GM12873 (cell line): ENCODE measurements around the gene EXOC3L1.

Source experiments
- TF ChIP-seq, protein P1 (sequence below): IDR thresholded peaks from 2 replicates; pipeline ENCODE4 v1.5.1; 2012; ENCODE audit warnings: low read depth, mild to moderate bottlenecking, moderate library complexity, low read length, control low read depth; ENCODE audit not compliant: insufficient read depth; ENCODE audit errors: missing control alignments

The EXOC3L1 gene

DNA sequence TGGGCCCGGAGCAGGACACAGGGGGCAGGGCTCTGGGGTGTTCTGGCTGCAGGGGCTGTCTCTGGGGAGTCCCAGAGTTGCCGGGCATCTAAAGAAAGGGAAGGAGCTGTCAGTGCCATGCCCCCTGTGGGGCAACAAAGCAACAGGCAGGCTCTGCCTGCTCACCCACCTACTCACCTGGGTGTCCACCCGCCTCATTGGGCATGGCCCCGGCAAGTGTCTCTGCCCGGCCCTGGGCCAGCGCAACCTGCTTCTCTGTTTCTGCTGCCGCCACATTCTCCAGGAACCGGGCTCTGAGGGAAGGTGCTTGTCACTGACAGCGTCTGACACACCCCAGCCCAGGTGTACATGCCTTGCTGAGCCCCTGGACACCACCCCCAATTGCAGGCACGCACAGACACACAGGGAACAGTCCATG is 44.3 kb upstream of the EXOC3L1 start:
- TF ChIP-seq, protein P1, sequence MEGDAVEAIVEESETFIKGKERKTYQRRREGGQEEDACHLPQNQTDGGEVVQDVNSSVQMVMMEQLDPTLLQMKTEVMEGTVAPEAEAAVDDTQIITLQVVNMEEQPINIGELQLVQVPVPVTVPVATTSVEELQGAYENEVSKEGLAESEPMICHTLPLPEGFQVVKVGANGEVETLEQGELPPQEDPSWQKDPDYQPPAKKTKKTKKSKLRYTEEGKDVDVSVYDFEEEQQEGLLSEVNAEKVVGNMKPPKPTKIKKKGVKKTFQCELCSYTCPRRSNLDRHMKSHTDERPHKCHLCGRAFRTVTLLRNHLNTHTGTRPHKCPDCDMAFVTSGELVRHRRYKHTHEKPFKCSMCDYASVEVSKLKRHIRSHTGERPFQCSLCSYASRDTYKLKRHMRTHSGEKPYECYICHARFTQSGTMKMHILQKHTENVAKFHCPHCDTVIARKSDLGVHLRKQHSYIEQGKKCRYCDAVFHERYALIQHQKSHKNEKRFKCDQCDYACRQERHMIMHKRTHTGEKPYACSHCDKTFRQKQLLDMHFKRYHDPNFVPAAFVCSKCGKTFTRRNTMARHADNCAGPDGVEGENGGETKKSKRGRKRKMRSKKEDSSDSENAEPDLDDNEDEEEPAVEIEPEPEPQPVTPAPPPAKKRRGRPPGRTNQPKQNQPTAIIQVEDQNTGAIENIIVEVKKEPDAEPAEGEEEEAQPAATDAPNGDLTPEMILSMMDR = no peak

DNA sequence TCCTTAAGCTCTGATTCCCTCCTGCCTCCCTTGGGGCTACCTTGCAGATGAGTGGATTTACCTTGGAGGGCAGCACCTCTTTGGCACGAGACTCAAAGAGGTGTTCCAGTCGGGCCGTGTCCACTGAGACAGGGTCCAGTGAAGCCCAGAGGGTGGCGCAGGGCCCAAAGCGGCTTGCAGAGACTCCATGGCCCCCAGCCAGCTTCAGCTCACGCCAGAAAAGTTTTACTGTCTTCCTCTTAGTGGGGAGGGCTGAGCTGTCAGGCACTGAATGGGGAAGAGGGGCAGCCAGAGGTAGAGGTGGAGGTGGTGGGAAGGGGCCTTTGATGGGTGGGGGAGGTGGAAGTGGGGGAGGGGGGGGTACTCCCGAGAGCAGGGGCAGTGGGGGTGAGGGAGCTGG is 43.7 kb upstream of the EXOC3L1 start:
- TF ChIP-seq, protein P1 = no peak

DNA sequence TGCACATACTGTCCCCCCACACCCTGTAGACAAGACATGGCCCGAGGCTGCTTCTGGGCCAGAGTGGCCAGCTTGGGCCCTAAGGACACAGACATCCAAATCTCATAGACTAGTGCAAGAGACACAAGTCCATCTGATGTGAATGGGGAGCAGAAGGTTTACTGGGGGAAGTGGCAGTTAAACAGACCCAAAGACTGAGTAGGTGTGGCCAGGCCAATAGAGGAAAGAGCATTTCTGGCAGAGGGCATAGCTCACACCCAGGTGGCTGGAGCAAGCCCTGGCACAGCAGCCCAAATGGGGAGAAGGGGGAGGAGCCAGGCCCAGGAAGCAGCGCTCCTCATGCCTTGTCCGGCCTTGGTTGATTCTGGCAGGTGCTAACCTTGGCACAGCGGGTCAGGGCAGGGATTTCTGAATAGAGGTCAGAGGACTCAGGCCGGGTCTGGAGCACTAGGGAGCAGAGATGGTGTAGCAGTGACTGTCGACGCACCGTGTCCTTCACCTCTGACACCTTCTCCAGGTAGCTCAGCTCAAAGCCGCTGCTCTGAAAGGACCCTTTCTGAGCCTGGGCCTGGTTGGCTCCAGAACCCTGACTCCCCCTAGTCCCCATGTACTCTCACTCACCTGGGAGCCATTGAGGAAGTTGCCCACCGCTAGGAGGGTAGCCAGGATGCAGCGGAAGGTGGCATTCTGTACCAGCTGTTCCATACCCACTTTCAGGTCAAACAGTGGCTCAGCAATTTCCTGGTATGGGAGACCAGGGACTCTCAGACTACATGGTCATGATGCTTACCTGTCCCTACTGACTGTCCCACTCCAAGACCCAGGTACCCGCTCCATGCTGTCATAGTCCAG is 41.1 kb upstream of the EXOC3L1 start:
- TF ChIP-seq, protein P1 = no peak

DNA sequence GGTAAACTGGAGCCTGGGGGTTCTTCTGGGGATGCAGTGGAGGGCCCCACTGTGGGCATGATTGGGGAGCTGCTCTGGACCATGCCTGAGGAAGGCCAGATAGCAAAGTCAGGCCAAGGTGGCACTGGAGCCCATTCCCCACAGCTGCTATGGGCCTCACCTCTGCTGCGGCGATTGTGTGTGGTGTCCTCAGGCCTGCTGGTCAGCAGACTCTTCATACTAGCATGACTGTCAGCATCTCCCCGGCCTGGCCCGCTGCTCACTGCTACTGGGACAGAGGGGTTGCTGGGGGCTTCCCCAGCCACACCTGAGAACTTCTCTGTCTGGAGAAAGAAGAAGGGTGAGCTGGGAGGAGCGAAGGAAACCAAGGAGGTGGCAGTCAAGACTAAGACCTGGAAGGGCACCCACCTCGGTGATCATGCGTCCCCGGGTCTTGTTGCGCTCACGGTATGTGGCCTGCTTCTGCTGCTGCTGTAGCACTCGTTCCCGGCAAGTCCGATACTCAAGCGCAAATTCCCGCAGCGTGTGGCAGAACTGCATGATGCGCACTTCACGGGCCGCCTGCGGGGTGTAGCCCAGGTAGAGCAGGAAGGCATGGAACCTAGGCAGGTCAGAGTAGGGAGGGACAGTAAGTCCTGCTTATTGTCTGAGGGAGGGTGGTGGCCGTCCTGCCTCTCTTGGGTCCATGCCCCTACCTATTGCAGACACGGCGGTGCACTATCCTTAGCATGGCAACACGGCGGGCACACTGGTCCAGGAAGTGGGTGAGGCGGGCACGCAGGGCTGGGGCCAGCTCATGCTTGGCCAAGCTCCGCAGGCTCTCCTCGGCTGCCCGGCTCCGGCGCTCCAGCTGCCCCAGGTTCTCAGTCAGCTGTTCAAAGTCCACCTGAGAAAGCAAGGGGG is 40.2 kb upstream of the EXOC3L1 start:
- TF ChIP-seq, protein P1 = no peak

DNA sequence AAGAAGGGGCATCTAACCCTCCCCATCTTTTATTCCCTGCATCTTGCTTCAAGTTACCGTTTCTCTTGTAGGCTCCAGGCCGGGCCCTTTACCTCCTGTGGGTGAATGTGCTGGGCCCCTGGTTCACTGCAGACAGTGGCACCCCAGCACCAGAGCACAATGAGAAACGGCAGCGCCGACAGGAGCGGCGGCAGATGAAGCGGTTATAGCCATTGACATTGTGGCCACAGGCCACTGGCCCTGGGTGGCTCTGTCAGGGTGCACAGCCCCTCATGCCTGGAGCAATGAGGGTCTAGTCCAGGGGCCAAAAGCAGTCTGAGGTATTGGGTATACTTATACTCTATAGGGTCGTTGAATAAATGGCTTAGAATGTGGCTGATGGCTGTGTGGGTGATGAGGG is 39.0 kb upstream of the EXOC3L1 start:
- TF ChIP-seq, protein P1 = no peak

DNA sequence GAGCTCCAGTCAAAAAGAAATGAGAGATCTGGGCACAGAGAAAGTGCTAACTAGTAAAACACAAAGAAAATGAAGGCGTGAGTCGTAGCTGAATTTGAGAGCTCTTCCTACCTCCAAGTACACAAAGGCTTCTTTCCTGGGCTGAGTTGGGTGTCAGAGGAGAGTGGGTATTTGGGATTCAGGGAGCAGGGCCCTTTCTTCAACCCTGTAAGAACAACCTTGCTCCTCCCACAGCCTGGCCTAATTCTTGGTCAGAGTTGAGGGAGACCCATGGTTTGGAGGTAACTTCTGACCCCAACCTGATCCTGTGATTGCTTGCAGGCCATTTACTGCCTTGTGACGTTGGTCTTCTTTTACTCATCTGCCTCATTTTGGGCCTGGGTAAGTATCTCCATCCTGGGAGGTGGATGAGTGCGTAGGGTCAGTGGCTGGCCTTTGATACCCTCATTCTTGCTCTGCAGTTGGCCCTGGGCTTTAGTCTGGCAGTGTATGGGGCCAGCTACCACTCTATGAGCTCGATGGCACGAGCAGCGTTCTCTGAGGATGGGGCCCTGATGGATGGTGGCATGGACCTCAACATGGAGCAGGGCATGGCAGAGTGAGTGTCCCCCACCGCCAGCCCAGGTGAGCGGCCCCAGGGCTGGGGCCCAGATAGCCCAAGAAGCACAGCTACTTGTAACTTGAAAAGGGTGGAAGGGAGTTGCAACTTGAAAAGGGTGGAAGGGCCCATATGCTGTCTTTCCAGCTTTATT is 38.3 kb upstream of the EXOC3L1 start:
- TF ChIP-seq, protein P1 = no peak
